DND-41 (cell line): ENCODE results near the gene ZNF445.
A peak's percentile ranks its signal among the peaks of the same experiment; 100 is the strongest.

Experiments
- ATAC-seq: fragments of 200-7000 bp; cut with Tn5 transposase; 3 replicates; pipeline ENCODE4 v1.9.1; 2021; ENCODE audit warnings: low read depth; ENCODE audit not compliant: insufficient read depth
- DNase-seq: peaks from one replicate; pipeline ENCODE4 v3.0.0-alpha.2; 2020
- H2AFZ ChIP-seq: 2 replicates; pipeline ENCODE4 v1.6.0; 2012; ENCODE audit warnings: low read depth, low read length
- H3K27ac ChIP-seq: 2 replicates; pipeline ENCODE4 v1.5.1; 2012; ENCODE audit warnings: low read length, inconsistent platforms
- H3K27me3 ChIP-seq: fragments of 200-600 bp; sonication (generic); 2 replicates; pipeline ENCODE4 v1.6.0; 2012; ENCODE audit warnings: low read length, mild to moderate bottlenecking, inconsistent platforms; ENCODE audit not compliant: insufficient read depth, poor library complexity
- H3K36me3 ChIP-seq: 2 replicates; pipeline ENCODE4 v1.5.1; 2012; ENCODE audit warnings: low read length, inconsistent platforms; ENCODE audit not compliant: insufficient read depth
- H3K4me1 ChIP-seq: 2 replicates; pipeline ENCODE4 v1.5.1; 2012; ENCODE audit warnings: mild to moderate bottlenecking, low read length; ENCODE audit not compliant: insufficient read depth
- H3K4me2 ChIP-seq: 2 replicates; pipeline ENCODE4 v1.6.0; 2012; ENCODE audit warnings: mild to moderate bottlenecking, moderate library complexity, low read length, inconsistent platforms; ENCODE audit not compliant: insufficient read depth
- H3K4me3 ChIP-seq, 2 experiments: fragments of 200-600 bp in 1 of 2; shearing (Covaris generic) in 1 of 2; 2 replicates each; pipeline ENCODE4 v1.5.1; 2012 to 2016; ENCODE audit warnings: inconsistent platforms in 2 of 2, low read length in 2 of 2, mild to moderate bottlenecking in 2 of 2, low read depth in 1 of 2, moderate library complexity in 1 of 2
- H3K79me2 ChIP-seq: 2 replicates; pipeline ENCODE4 v1.6.0; 2012; ENCODE audit warnings: low read length, inconsistent platforms; ENCODE audit not compliant: insufficient read depth
- H3K9ac ChIP-seq: 2 replicates; pipeline ENCODE4 v1.6.0; 2012; ENCODE audit warnings: low read depth, mild to moderate bottlenecking, inconsistent platforms, low read length, moderate library complexity
- H3K9me3 ChIP-seq: 2 replicates; pipeline ENCODE4 v1.5.1; 2012; ENCODE audit warnings: low read length, moderate library complexity, mild to moderate bottlenecking, inconsistent platforms; ENCODE audit not compliant: insufficient read depth, severe bottlenecking
- H4K20me1 ChIP-seq: 2 replicates; pipeline ENCODE4 v1.6.0; 2012; ENCODE audit warnings: low read length; ENCODE audit not compliant: insufficient read depth
- EZH2 ChIP-seq: IDR thresholded peaks from 3 replicates; pipeline ENCODE4 v1.6.1; 2012; ENCODE audit warnings: borderline replicate concordance, low read depth, mild to moderate bottlenecking, moderate library complexity, low read length, inconsistent platforms; ENCODE audit not compliant: severe bottlenecking
- TF ChIP-seq, protein P1 (sequence below): IDR thresholded peaks from 2 replicates; pipeline ENCODE4 v1.5.1; 2012; ENCODE audit warnings: borderline replicate concordance, low read length, moderate library complexity, mild to moderate bottlenecking; ENCODE audit not compliant: poor library complexity, severe bottlenecking; ENCODE audit errors: extremely low read depth

The ZNF445 gene

DNA sequence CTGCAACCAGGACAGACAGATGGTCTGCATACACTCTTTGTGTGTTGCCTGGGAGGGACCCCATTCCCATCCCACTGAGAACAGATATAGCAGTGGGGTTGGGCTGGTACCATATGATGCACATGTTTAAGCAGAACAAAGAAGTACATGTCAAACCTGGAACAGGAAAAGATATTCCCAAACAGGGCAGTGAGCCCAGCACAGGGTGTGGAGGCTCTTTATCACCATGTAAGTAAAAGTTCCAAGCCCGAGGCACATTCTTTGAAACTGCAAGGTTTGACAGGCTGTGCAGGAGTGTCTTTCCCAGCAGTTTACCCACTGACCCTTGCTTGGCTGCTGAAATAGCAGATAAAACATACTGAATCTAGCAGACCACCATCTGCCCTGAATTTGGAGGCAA, 5.3 kb upstream of the ZNF445 start:
- Histone ChIP-seq H3K4me1 (peaks cover 13% of the 10 kb centered on the region), H3K4me2 (no peak overlapping the region), H3K27ac (no peak overlapping the region), H3K27me3 (no peaks in the 10 kb centered on the region), H3K79me2 (peaks cover 3% of the 10 kb centered on the region; the same call in 1 of the 2 replicates), H4K20me1 (no peaks in the 10 kb centered on the region), H2AFZ (no peak overlapping the region), H3K9me3 (no peaks in the 10 kb centered on the region), H3K36me3 (no peaks in the 10 kb centered on the region), H3K4me3 (no peak overlapping the region), H3K9ac (no peak overlapping the region)
- DNase-seq (no peak), ATAC-seq (no peak)
- no peak for TF ChIP-seq EZH2
- TF ChIP-seq, protein P1, sequence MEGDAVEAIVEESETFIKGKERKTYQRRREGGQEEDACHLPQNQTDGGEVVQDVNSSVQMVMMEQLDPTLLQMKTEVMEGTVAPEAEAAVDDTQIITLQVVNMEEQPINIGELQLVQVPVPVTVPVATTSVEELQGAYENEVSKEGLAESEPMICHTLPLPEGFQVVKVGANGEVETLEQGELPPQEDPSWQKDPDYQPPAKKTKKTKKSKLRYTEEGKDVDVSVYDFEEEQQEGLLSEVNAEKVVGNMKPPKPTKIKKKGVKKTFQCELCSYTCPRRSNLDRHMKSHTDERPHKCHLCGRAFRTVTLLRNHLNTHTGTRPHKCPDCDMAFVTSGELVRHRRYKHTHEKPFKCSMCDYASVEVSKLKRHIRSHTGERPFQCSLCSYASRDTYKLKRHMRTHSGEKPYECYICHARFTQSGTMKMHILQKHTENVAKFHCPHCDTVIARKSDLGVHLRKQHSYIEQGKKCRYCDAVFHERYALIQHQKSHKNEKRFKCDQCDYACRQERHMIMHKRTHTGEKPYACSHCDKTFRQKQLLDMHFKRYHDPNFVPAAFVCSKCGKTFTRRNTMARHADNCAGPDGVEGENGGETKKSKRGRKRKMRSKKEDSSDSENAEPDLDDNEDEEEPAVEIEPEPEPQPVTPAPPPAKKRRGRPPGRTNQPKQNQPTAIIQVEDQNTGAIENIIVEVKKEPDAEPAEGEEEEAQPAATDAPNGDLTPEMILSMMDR = no peak

DNA sequence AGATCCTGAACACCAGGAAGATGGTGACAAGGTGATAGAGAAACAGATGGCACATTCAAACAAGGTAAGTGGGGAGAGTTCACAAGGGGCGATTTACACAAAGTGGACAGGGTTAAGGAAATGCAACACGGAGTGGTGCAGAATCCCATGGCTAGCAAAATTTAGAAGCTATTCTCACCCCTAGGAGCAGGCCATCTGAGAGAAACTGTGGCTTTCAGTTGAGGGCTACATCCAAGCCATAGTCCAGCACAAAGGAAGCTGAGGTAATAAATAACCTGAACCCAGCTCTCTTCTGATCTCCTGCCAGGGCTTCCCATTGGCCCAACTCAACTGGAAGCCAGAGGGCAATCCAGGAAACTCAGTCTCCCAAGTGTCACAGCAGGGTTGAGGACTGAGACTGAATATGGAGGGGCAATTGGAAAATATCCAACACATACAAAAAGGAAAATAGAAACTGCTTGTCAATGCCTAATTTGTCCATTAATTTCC, 1.2 kb upstream of the ZNF445 start:
- no peak for DNase-seq
- peaks cover 40% of the 10 kb centered on the region for H3K4me1 ChIP-seq
- peaks cover 40% of the 10 kb centered on the region for H3K79me2 ChIP-seq
- no peaks in the 10 kb centered on the region for H3K9me3 ChIP-seq
- H3K4me2 ChIP-seq = peak overlapping the region; percentile 84
- H3K36me3 ChIP-seq = no peaks in the 10 kb centered on the region
- no peak for ATAC-seq
- H3K9ac ChIP-seq = no peak overlapping the region
- H3K27ac ChIP-seq = no peak overlapping the region
- no peak for TF ChIP-seq EZH2
- TF ChIP-seq, protein P1 = no peak
- no peaks in the 10 kb centered on the region for H3K27me3 ChIP-seq
- H3K4me3 ChIP-seq = peak overlapping the region in 1 of 2 experiments; percentile 77; a peak in 1 of 4 replicates
- H4K20me1 ChIP-seq = no peaks in the 10 kb centered on the region
- peak overlapping the region; percentile 100; the same call in 1 of the 2 replicates for H2AFZ ChIP-seq

DNA sequence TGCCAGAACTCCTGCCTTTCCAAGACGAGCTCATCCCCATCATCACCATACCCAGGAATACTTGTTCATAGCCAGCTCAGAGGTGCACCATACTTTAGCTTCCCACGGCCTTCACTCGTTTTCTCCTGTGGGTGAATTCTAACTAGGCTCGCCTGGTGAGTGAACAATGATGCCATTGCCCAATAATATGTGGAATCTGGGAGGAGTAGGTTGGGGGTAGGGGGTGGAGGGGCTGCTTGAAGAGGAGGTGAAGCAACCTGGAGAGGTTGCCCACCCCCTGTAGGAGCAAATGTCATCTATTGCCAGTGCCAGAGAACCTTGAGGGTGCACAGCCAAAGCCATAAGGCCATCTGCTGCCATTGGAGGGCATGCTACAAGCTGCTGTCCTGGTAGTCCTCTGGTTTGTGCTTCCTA, 592 bp upstream of the ZNF445 start:
- Histone ChIP-seq H3K9me3 (no peaks in the 10 kb centered on the region), H3K79me2 (peaks cover 46% of the 10 kb centered on the region), H4K20me1 (0 out of 2 replicates have a peak, but pooled peaks cover under 1% of the 10 kb centered on the region), H3K27me3 (no peaks in the 10 kb centered on the region), H3K36me3 (no peaks in the 10 kb centered on the region), H3K4me1 (peaks cover 40% of the 10 kb centered on the region), H2AFZ (peak overlapping the region; percentile 100), H3K4me3 (peak overlapping the region; percentile 77 to 79), H3K4me2 (peak overlapping the region; percentile 84), H3K9ac (peak overlapping the region; percentile 75), H3K27ac (peak overlapping the region; percentile 88)
- DNase-seq (no peak), ATAC-seq (no peak; the same call in 2 of the 3 replicates)
- TF ChIP-seq EZH2 = no peak
- TF ChIP-seq, protein P1 = no peak
